Activated effector memory CD4-positive, alpha-beta T cell treated with Interleukin-2 at 50 U/mL for 16 hours (primary cell): Measurements from ENCODE around the gene GATC.

Experiments used
- DNase-seq: peaks from one replicate; pipeline ENCODE4 v3.0.0-alpha.2; 2020

Gene GATC

DNA sequence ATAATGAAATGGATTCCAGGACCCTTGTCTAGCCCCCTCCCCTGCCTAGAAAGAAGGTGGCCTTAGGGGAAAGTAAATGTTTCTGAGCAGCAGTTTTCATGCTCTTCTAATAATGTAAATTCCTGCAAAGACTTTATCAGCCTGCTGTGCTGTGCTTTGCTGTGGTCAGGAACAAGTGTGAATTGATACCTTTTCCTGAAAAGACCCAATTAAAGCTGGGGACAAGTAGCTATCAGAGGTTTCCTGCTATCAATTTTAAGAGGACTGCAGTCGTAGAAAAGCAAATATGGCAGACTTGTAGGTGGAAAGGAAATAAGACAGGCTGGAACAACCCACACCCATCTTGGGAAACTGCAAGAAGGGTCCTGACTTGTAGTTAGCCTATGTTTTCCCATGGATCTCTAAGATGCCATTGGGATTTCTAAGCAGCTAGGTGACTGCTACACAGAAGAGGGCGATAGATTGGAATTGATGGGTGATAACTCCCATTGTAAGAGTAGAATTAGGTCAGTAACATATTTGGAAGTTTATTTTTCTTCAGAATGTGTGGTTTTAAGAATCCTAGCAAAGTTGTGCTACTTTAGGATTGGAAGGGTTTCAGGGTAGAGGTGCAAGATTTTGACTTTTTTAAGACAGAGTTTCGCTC, 52.7 kb downstream of the GATC start:
- DNase-seq = no peak

DNA sequence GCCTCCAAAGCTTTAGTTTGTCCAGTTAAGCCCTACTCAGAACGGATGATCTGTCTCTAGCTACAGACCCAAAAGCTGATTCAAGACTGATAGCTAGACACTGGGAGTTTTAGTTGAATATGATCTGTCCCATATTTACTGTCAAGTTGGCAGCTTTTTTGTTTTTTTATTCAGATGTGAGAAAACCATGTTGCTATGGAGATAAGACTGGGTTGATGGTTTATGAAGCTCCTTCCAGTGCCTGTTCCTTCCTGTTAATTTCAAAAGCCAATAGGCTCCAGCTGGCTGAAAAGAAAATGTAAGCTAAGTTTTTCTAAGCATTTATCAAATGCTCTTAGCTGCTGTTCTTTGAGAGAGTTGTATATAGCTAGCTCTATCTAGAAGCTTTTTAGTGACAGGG, 54.3 kb downstream of the GATC start:
- no peak for DNase-seq

DNA sequence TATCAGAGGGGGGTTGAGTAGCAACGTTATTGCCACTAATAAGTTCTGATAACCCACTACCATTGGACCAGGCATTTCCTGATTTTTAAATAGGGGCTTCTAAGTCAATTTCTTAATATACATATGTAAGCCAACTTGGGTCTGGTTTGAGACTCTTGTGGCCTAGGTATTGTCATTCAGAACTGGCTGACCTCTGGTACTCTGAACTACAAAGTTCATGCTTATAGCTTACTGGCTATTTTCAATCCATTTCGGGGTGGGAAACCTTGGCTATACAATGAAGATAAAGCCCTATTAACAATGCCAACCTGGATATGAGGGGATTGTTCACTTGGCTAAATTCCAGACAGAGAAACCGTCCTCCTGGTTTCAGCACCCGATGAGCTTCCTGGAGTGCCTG, 58.3 kb downstream of the GATC start:
- DNase-seq = no peak

DNA sequence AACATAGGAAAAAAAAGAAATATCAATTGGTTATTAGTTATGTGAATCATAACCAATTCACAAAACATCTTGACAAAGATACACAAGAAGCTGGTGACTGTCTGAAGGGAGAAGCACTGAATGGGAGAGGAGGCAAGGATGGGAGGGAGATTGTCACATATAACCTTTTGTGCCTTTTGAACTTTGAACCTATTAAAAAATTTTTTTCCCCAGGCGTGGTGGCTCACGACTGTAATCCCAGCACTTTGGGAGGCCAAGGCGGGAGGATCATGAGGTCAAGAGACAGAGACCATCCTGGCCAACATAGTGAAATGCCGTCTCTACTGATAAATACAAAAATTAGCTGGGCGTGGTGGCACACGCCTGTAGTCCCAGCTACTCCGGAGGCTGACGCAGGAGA, 62.3 kb downstream of the GATC start:
- DNase-seq = no peak
